Neuronal stem cell (in vitro differentiated cells): ENCODE measurements around the gene SLC25A39.
A peak's percentile ranks its signal among the peaks of the same experiment; 100 is the strongest.

Source experiments
- DNase-seq: peaks from one replicate; pipeline ENCODE4 v3.0.0-alpha.2; 2013; ENCODE audit warnings: low spot score
- H2AFZ ChIP-seq: one replicate; pipeline ENCODE4 v1.6.1; 2013; ENCODE audit warnings: mild to moderate bottlenecking, low read length, inconsistent platforms
- H2AK5ac ChIP-seq: 2 replicates; pipeline ENCODE4 v1.6.1; 2013; ENCODE audit warnings: low read depth, mild to moderate bottlenecking, inconsistent platforms, low read length, moderate library complexity, mixed read lengths
- H2BK120ac ChIP-seq: 2 replicates; pipeline ENCODE4 v1.6.1; 2013; ENCODE audit warnings: low read depth, mild to moderate bottlenecking, inconsistent platforms, low read length, moderate library complexity, mixed read lengths
- H2BK12ac ChIP-seq: one replicate; pipeline ENCODE4 v1.6.1; 2013; ENCODE audit warnings: low read length, inconsistent platforms
- H2BK15ac ChIP-seq: 2 replicates; pipeline ENCODE4 v1.6.1; 2013; ENCODE audit warnings: mild to moderate bottlenecking, low read length, inconsistent platforms, mixed read lengths
- H2BK5ac ChIP-seq: one replicate; pipeline ENCODE4 v1.6.1; 2013; ENCODE audit warnings: inconsistent platforms, mild to moderate bottlenecking, low read length, moderate library complexity
- H3K14ac ChIP-seq: one replicate; pipeline ENCODE4 v1.6.1; 2013; ENCODE audit warnings: low read length, inconsistent platforms
- H3K18ac ChIP-seq: 2 replicates; pipeline ENCODE4 v1.6.1; 2013; ENCODE audit warnings: low read length, inconsistent platforms
- H3K23ac ChIP-seq: 2 replicates; pipeline ENCODE4 v1.6.1; 2013; ENCODE audit warnings: low read depth, mild to moderate bottlenecking, mixed read lengths, low read length, inconsistent platforms; ENCODE audit not compliant: poor library complexity
- H3K27ac ChIP-seq: replicated peaks from 3 replicates; pipeline ENCODE4 v1.5.1; 2013; ENCODE audit warnings: low read length, inconsistent platforms
- H3K27me3 ChIP-seq, 3 experiments: 2 replicates each; pipeline ENCODE4 v1.6.1; 2013; ENCODE audit warnings: low read length in 3 of 3, mild to moderate bottlenecking in 2 of 3, inconsistent platforms in 1 of 3, low read depth in 1 of 3, mixed read lengths in 1 of 3, moderate library complexity in 1 of 3; ENCODE audit not compliant: control insufficient read depth in 3 of 3, insufficient read depth in 3 of 3
- H3K36me3 ChIP-seq, 2 donors: replicated peaks in 1 of 2; 2 replicates each; pipeline ENCODE4 v1.6.1; 2013; ENCODE audit warnings: low read length in 2 of 2; ENCODE audit not compliant: control insufficient read depth in 2 of 2, insufficient read depth in 2 of 2
- H3K4ac ChIP-seq: 2 replicates; pipeline ENCODE4 v1.6.1; 2013; ENCODE audit warnings: inconsistent platforms, mild to moderate bottlenecking, low read length, moderate library complexity
- H3K4me1 ChIP-seq, 2 donors: 1 replicate in 1 of 2; 2 replicates in 1 of 2; pipeline ENCODE4 v1.6.1; 2013; ENCODE audit warnings: low read length in 2 of 2, low read depth in 1 of 2; ENCODE audit not compliant: control insufficient read depth in 2 of 2, insufficient read depth in 1 of 2
- H3K4me2 ChIP-seq: one replicate; pipeline ENCODE4 v1.6.1; 2013; ENCODE audit warnings: mild to moderate bottlenecking, low read length, inconsistent platforms; ENCODE audit not compliant: insufficient read depth, poor library complexity, severe bottlenecking
- H3K4me3 ChIP-seq, 2 donors: 2 replicates each; pipeline ENCODE4 v1.5.1; 2013; ENCODE audit warnings: low read length in 2 of 2, mild to moderate bottlenecking in 2 of 2, inconsistent platforms in 1 of 2, moderate library complexity in 1 of 2
- H3K79me1 ChIP-seq: one replicate; pipeline ENCODE4 v1.6.1; 2013; ENCODE audit warnings: low read depth, mild to moderate bottlenecking, inconsistent platforms, low read length, moderate library complexity
- H3K9ac ChIP-seq: one replicate; pipeline ENCODE4 v1.6.1; 2013; ENCODE audit warnings: mild to moderate bottlenecking, low read depth, low read length, inconsistent platforms; ENCODE audit not compliant: poor library complexity
- H3K9me3 ChIP-seq, 2 donors: replicated peaks in 1 of 2; 2 replicates each; pipeline versions ENCODE3 to v1.6.1; 2013; ENCODE audit warnings: low read length in 2 of 2, mild to moderate bottlenecking in 2 of 2, inconsistent platforms in 1 of 2, low read depth in 1 of 2, mixed read lengths in 1 of 2, moderate library complexity in 1 of 2; ENCODE audit not compliant: control insufficient read depth in 2 of 2, insufficient read depth in 1 of 2
- H4K8ac ChIP-seq: one replicate; pipeline ENCODE4 v1.6.1; 2013; ENCODE audit warnings: low read depth, mild to moderate bottlenecking, inconsistent platforms, low read length, moderate library complexity
- H4K91ac ChIP-seq: one replicate; pipeline ENCODE4 v1.6.1; 2013; ENCODE audit warnings: low read length, low read depth, mild to moderate bottlenecking, inconsistent platforms; ENCODE audit not compliant: poor library complexity
- WGBS, 2 donors: extraction: QIAGEN DNeasy Blood & Tissue Kit; methylation state at CpG; one replicate each; pipeline ENCODE4 v1.1.7; 2013; ENCODE audit warnings: missing lambda C conversion rate in 2 of 2, mixed read lengths in 1 of 2; ENCODE audit not compliant: insufficient read length in 2 of 2, insufficient replicate concordance in 1 of 2; ENCODE audit errors: extremely low coverage in 2 of 2; 5-methylcytosine and 5-hydroxymethylcytosine counted together

SLC25A39 gene

GRCh38 chr17:44359458-44360143 is 35.0 kb upstream of the SLC25A39 start:
- Histone ChIP-seq H3K4me1 (peaks cover 23% of the 10 kb centered on the region in 2 donors), H4K91ac (peak overlapping the region; percentile 5), H2AK5ac (peak overlapping the region; percentile 6), H3K9me3 (no peaks in the 10 kb centered on the region), H3K18ac (no peak overlapping the region), H2AFZ (no peak overlapping the region), H4K8ac (no peak overlapping the region), H3K36me3 (peaks cover 11 to 48% of the 10 kb centered on the region in 2 donors), H2BK5ac (no peak overlapping the region), H2BK12ac (no peak overlapping the region), H3K14ac (no peak overlapping the region), H3K27me3 (peaks cover 0 to 5% (median 0%) of the 10 kb centered on the region in 3 experiments), H3K79me1 (peaks cover 21% of the 10 kb centered on the region), H3K4me2 (no peak overlapping the region), H3K23ac (no peak overlapping the region), H3K27ac (no peak overlapping the region), H2BK120ac (no peak overlapping the region), H3K4me3 (no peak overlapping the region), H3K9ac (no peak overlapping the region), H2BK15ac (no peak overlapping the region), H3K4ac (no peak overlapping the region)
- WGBS, 2 donors = no CpG with 5 or more reads among the region's 14 CpGs
- no peak for DNase-seq

DNA sequence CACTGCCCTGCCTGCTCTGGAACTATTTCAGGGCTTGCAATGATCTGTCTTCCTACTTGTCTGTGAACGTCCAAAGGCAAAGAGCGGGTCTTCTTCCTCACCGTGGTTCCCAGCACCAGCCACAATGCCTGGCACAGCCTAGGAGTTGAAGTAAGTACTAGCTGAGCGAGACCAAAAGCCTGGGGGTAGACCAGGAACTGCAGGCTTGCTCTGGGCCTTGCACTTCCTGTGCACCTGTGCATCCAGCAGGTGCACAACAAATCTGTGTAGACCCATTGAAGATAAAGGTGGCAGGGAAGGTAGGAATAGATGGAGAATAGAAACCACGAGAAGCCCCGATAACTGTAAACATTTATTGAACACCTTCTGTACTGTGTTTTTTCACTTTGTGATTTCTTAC is 34.4 kb upstream of the SLC25A39 start:
- H2BK5ac ChIP-seq = no peak overlapping the region
- H3K4me3 ChIP-seq = no peak overlapping the region
- peaks cover 0 to 2% (median 1%) of the 10 kb centered on the region in 3 experiments for H3K27me3 ChIP-seq
- H3K9ac ChIP-seq = no peak overlapping the region
- H3K4me1 ChIP-seq = peaks cover 22 to 23% of the 10 kb centered on the region in 2 donors
- no peaks in the 10 kb centered on the region for H3K9me3 ChIP-seq
- no peak overlapping the region for H3K27ac ChIP-seq
- H2BK120ac ChIP-seq = no peak overlapping the region
- no peak overlapping the region for H4K91ac ChIP-seq
- DNase-seq = no peak
- no peak overlapping the region for H2BK12ac ChIP-seq
- no peak overlapping the region for H2AFZ ChIP-seq
- no peak overlapping the region for H3K4me2 ChIP-seq
- H3K79me1 ChIP-seq = peaks cover 23% of the 10 kb centered on the region
- no peak overlapping the region for H2AK5ac ChIP-seq
- no peak overlapping the region for H3K18ac ChIP-seq
- no peak overlapping the region for H3K14ac ChIP-seq
- no CpG with 5 or more reads among the region's 6 CpGs for WGBS, 2 donors
- no peak overlapping the region for H3K23ac ChIP-seq
- no peak overlapping the region for H4K8ac ChIP-seq
- no peak overlapping the region for H2BK15ac ChIP-seq
- peaks cover 11 to 48% of the 10 kb centered on the region in 2 donors for H3K36me3 ChIP-seq
- no peak overlapping the region for H3K4ac ChIP-seq

GRCh38 chr17:44358066-44358465 is 33.4 kb upstream of the SLC25A39 start:
- Histone ChIP-seq H3K18ac (no peak overlapping the region), H2BK15ac (no peak overlapping the region), H3K23ac (no peak overlapping the region), H3K4me3 (no peak overlapping the region), H2BK12ac (no peak overlapping the region), H2AFZ (no peak overlapping the region), H3K9me3 (no peaks in the 10 kb centered on the region), H3K79me1 (peaks cover 26% of the 10 kb centered on the region), H4K91ac (no peak overlapping the region), H3K4ac (peak overlapping the region; percentile 29), H3K36me3 (peaks cover 11 to 50% of the 10 kb centered on the region in 2 donors), H4K8ac (no peak overlapping the region), H2AK5ac (no peak overlapping the region), H3K4me2 (no peak overlapping the region), H3K14ac (no peak overlapping the region), H2BK5ac (no peak overlapping the region), H3K27ac (no peak overlapping the region), H3K4me1 (peaks cover 21 to 25% of the 10 kb centered on the region in 2 donors), H3K27me3 (peaks cover 0 to 2% (median 0%) of the 10 kb centered on the region in 3 experiments), H3K9ac (no peak overlapping the region), H2BK120ac (no peak overlapping the region)
- WGBS, 2 donors = no CpG with 5 or more reads among the region's 9 CpGs
- no peak for DNase-seq

DNA sequence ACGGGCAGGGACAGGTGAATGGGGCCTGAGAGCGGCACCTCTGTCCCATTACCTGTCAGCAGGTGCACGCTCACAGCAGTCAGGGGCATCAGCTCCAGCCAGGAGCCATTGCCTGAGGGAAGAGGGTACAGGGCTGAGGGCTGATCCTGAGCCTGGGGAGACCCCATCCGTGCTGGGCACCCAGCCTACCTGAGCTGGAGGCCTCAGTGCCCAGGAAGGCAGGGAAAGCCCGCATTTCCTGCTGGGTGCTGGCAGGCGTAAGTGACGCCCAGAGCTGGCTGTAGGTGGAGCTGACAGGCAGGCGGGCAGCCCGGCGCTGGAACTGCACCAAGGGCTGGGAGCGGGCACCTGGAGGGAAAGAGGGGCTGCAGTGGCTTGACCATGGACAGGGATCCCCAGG is 31.6 kb upstream of the SLC25A39 start:
- Histone ChIP-seq H3K14ac (no peak overlapping the region), H2BK5ac (no peak overlapping the region), H3K4me2 (no peak overlapping the region), H3K36me3 (peaks cover 20 to 64% of the 10 kb centered on the region in 2 donors), H4K91ac (no peak overlapping the region), H3K27me3 (peaks cover 0 to 2% (median 0%) of the 10 kb centered on the region in 3 experiments), H3K9ac (no peak overlapping the region), H3K23ac (peak overlapping the region; percentile 75), H2BK120ac (no peak overlapping the region), H3K9me3 (no peaks in the 10 kb centered on the region), H2BK15ac (no peak overlapping the region), H2BK12ac (no peak overlapping the region), H3K18ac (peak overlapping the region; percentile 30), H2AK5ac (no peak overlapping the region), H3K79me1 (peaks cover 16% of the 10 kb centered on the region), H2AFZ (no peak overlapping the region), H4K8ac (peak overlapping the region; percentile 19), H3K4me3 (no peak overlapping the region), H3K27ac (no peak overlapping the region), H3K4ac (no peak overlapping the region), H3K4me1 (peaks cover 9 to 15% of the 10 kb centered on the region in 2 donors)
- DNase-seq = no peak
- no CpG with 5 or more reads among the region's 11 CpGs for WGBS, 2 donors
